Tibial nerve (tissue), 4 donors: ENCODE measurements around the gene DNM1. TPM values are rescaled to one million over a fixed set of nuclear protein-coding genes. Genes with fewer than 3 reads are reported as not detected.

Experiments
- DNase-seq, 2 donors: peaks; one replicate each; pipeline ENCODE4 v3.0.0-alpha.2; 2019; ENCODE audit warnings: low spot score in 2 of 2
- H3K27ac ChIP-seq, 4 donors: fragments of 200-600 bp; sonication (generic) in 3 of 4; one replicate each; pipeline ENCODE4 v1.5.1; 2017 to 2019; ENCODE audit warnings: mild to moderate bottlenecking in 1 of 4
- H3K27me3 ChIP-seq, 2 donors: fragments of 200-600 bp; sonication (generic) in 1 of 2; one replicate each; pipeline versions ENCODE4 v1.5.1 to v1.6.0; 2017 to 2019
- H3K36me3 ChIP-seq, 3 donors: fragments of 200-600 bp; sonication (generic); one replicate each; pipeline ENCODE4 v1.5.1; 2018 to 2019
- H3K4me1 ChIP-seq, 4 donors: fragments of 200-600 bp; sonication (generic) in 3 of 4; one replicate each; pipeline ENCODE4 v1.5.1; 2017 to 2019
- H3K4me3 ChIP-seq, 4 donors: fragments of 200-600 bp; sonication (generic) in 3 of 4; one replicate each; pipeline ENCODE4 v1.5.1; 2017 to 2019; ENCODE audit warnings: mild to moderate bottlenecking in 1 of 4, moderate library complexity in 1 of 4
- H3K9me3 ChIP-seq, 4 donors: fragments of 200-600 bp; sonication (generic) in 3 of 4; one replicate each; pipeline ENCODE4 v1.5.1; 2017 to 2019
- EP300 ChIP-seq, 2 donors: sonication (generic); formaldehyde crosslinking; IDR thresholded peaks; one replicate each; pipeline ENCODE4 v1.6.1; 2017; ENCODE audit warnings: antibody characterized with exemption in 2 of 2, mild to moderate bottlenecking in 1 of 2
- POLR2A ChIP-seq, 2 donors: fragments of 450-650 bp; IDR thresholded peaks; one replicate each; pipeline ENCODE4 v1.6.1; 2017; ENCODE audit warnings: antibody characterized with exemption in 2 of 2, mild to moderate bottlenecking in 2 of 2, moderate library complexity in 2 of 2
- WGBS, 2 donors: methylation state at CpG; one replicate each; pipeline ENCODE4 v1.1.5; 2018; 5-methylcytosine and 5-hydroxymethylcytosine counted together
- total RNA-seq, 4 donors: library from RNA; depleted of rRNA; stranded (reverse); fragments of >200 nt; gene quantifications; one replicate each; pipeline ENCODE4 v1.1.0, GENCODE V29; 2016
- TF ChIP-seq, protein P1 (sequence below), 5 experiments: fragments of 200-600 bp in 3 of 5; fragments of 450-650 bp in 2 of 5; sonication (generic) in 3 of 5; IDR thresholded peaks; one replicate each; pipeline ENCODE4 v1.5.1; 2016 to 2019; ENCODE audit warnings: antibody characterized with exemption in 5 of 5, mild to moderate bottlenecking in 3 of 5, moderate library complexity in 2 of 5

Gene DNM1
- total RNA-seq, 4 donors from 2014 or later, result 19.9 to 50.4 (median 41.4) TPM

DNA sequence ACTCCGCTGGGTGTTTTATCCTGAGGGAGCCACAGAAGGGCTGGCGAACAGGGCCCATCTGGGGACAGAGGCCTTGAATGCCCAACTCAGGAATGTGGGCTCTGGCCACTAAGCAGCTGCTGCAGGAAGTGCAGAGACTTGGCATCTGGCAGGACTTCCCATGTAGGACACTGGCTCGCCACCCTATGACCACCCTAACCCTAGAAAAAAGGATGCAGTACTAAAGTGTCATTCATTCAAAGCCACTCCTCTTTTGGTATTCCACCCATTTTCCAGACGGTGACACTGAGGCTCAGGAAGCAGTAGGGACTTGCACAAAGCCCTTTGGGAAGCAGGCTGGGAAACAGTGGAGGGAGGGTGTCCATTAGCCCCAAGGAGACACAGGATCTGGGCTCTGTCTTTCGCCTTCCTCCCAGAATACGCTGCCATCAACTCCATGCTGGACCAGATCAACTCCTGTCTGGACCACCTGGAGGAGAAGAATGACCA lies 40.1 kb upstream of the DNM1 start:
- 89 to 94% methylated on average over 6 of the region's 6 CpGs for WGBS, 2 donors
- Histone ChIP-seq H3K27ac (no peak overlapping the region), H3K36me3 (peaks cover 2 to 62% (median 19%) of the 10 kb centered on the region in 3 donors), H3K27me3 (no peaks in the 10 kb centered on the region), H3K4me1 (peaks cover 0 to 28% (median 5%) of the 10 kb centered on the region in 4 donors), H3K4me3 (no peak overlapping the region), H3K9me3 (no peaks in the 10 kb centered on the region)
- TF ChIP-seq POLR2A (IDR thresholded peaks at IDR 0.05) (no peak), EP300 (IDR thresholded peaks at IDR 0.05) (no peak)
- TF ChIP-seq, protein P1, sequence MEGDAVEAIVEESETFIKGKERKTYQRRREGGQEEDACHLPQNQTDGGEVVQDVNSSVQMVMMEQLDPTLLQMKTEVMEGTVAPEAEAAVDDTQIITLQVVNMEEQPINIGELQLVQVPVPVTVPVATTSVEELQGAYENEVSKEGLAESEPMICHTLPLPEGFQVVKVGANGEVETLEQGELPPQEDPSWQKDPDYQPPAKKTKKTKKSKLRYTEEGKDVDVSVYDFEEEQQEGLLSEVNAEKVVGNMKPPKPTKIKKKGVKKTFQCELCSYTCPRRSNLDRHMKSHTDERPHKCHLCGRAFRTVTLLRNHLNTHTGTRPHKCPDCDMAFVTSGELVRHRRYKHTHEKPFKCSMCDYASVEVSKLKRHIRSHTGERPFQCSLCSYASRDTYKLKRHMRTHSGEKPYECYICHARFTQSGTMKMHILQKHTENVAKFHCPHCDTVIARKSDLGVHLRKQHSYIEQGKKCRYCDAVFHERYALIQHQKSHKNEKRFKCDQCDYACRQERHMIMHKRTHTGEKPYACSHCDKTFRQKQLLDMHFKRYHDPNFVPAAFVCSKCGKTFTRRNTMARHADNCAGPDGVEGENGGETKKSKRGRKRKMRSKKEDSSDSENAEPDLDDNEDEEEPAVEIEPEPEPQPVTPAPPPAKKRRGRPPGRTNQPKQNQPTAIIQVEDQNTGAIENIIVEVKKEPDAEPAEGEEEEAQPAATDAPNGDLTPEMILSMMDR (IDR thresholded peaks at IDR 0.05), result no peak
- DNase-seq, result no peak

DNA sequence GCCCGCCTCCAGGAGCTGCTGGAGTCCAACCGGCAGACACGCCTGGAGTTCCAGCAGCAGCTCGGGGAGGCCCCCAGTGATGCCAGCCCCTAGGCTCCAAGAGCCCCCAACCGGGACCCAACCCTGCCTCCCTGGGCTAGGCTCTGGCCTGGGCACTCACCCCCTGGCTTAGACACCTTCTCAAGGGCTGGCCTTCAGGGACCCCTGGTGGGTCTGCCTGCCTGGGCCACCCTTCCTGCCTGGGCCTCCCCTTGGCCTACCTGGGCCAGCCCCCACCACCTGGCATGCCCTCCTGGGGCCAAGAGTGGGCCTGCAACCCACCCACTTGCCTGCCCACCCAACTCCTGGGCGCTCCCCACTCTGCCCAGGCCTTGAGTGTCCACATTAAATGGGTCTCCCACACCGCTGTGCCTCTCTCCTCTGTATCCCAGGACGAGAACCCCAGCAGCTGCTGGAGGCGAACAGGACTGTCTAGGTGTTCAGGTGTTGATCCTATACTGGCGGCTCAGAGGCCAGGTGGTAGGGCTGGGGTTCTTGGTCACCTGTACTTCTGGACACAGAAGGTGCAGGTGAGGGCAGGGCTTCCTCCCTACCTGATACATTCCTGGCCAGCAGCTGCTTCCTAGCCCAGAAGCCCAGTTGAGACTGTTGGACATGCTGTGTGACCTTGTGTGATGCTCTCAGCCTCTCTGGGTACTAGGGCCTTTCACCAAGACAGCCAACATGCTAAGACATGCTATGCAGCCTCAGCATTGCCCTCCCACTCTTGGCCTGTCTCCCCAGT lies 39.5 kb upstream of the DNM1 start:
- Histone ChIP-seq H3K4me3 (no peak overlapping the region), H3K27me3 (no peaks in the 10 kb centered on the region), H3K9me3 (no peaks in the 10 kb centered on the region), H3K4me1 (peaks cover 0 to 28% (median 5%) of the 10 kb centered on the region in 4 donors), H3K36me3 (peaks cover 2 to 69% (median 19%) of the 10 kb centered on the region in 3 donors), H3K27ac (no peak overlapping the region)
- WGBS, 2 donors, result 91 to 92% methylated on average over 8 to 10 of the region's 10 CpGs
- TF ChIP-seq EP300 (IDR thresholded peaks at IDR 0.05) (no peak), POLR2A (IDR thresholded peaks at IDR 0.05) (no peak)
- TF ChIP-seq, protein P1 (IDR thresholded peaks at IDR 0.05), result no peak
- no peak for DNase-seq

DNA sequence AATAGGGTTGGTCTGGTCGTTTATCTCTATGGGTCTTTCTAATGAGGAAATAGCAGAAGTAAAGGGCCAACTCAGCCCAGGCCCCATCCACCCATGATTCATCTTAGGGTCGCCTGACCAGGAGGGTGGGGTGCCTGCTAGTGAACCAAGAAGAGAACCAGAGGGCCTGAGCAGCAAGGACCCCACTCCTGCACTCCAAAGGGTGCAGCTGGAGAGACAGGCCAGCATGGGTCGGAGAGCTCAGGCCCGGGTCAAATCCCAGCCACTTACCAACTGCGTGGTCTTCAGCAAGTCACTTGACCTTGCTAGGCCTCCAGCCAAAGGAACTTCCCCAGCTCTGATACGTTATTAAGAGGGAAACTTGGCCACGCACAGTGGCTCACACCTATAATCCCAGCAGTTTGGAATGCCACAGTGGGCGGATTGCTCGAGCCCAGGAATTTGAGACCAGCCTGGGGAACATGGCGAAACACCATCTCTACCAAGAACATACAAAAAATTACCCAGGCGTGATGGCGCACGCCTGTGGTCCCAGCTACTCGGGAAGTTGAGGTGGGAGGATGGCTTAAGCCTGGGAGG lies 38.8 kb upstream of the DNM1 start:
- H3K36me3 ChIP-seq, result peaks cover 2 to 75% (median 19%) of the 10 kb centered on the region in 3 donors
- no peak overlapping the region for H3K27ac ChIP-seq
- H3K9me3 ChIP-seq, result no peaks in the 10 kb centered on the region
- peaks cover 0 to 23% (median 4%) of the 10 kb centered on the region in 4 donors for H3K4me1 ChIP-seq
- DNase-seq, result no peak
- TF ChIP-seq EP300 (IDR thresholded peaks at IDR 0.05) (no peak), POLR2A (IDR thresholded peaks at IDR 0.05) (no peak)
- TF ChIP-seq, protein P1 (IDR thresholded peaks at IDR 0.05), result no peak
- no peak overlapping the region for H3K4me3 ChIP-seq
- 63 to 66% methylated on average over 14 of the region's 14 CpGs for WGBS, 2 donors
- no peaks in the 10 kb centered on the region for H3K27me3 ChIP-seq

DNA sequence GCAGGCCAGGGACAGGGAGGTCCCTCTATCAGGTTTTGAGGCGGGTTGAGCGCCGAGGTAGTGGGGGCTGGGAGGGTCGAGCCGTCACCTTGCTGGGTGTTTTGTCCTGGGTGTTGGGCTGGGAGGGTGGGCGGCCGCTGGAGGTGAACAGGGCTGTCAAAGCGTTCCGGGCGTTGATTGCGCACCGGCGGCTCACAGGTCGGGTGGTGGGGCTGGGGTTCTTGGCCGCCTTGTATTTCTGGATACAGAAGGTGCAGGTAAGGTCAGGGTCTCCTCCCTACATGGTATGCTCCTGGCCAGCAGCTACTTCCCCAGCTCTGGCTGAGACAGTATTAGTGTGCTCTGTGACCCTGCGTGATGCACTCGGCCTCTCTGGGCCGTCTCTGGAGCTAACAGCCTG lies 37.0 kb upstream of the DNM1 start:
- no peak overlapping the region for H3K4me3 ChIP-seq
- peaks cover 0 to 10% (median 0%) of the 10 kb centered on the region in 4 donors for H3K4me1 ChIP-seq
- H3K9me3 ChIP-seq, result no peaks in the 10 kb centered on the region
- no peak overlapping the region for H3K27ac ChIP-seq
- peaks cover 2 to 93% (median 25%) of the 10 kb centered on the region in 3 donors for H3K36me3 ChIP-seq
- no peak for DNase-seq
- no peak for TF ChIP-seq POLR2A (IDR thresholded peaks at IDR 0.05)
- TF ChIP-seq, protein P1 (IDR thresholded peaks at IDR 0.05), result no peak
- WGBS, 2 donors, result 93 to 94% methylated on average over 15 to 17 of the region's 18 CpGs
- H3K27me3 ChIP-seq, result no peaks in the 10 kb centered on the region

DNA sequence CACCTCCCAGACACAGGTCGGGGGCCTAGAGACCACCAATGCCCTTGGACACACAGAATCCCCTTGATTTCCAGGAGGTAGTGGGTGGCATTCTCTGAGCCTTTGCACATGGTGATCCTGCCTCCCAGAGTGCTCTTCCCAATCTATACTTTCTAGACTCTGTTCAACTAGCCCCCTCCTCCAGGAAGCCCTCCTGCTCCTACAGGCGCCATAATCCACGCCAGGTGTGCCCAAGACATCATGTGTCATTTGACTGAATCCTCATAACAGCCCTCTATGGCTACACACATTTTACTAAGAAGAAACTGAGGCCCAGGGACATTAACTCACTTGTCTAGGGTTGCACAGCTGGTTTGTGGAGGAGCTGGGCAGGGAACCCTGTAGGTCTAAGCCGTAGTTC lies 36.0 kb upstream of the DNM1 start:
- peaks cover 0 to 2% (median 0%) of the 10 kb centered on the region in 4 donors for H3K4me1 ChIP-seq
- 90 to 98% methylated on average over 3 to 4 of the region's 4 CpGs for WGBS, 2 donors
- TF ChIP-seq EP300 (IDR thresholded peaks at IDR 0.05) (no peak), POLR2A (IDR thresholded peaks at IDR 0.05) (no peak)
- TF ChIP-seq, protein P1 (IDR thresholded peaks at IDR 0.05), result no peak
- no peak overlapping the region for H3K27ac ChIP-seq
- no peaks in the 10 kb centered on the region for H3K27me3 ChIP-seq
- no peak overlapping the region for H3K4me3 ChIP-seq
- DNase-seq, result no peak
- peaks cover 2 to 100% (median 25%) of the 10 kb centered on the region in 3 donors for H3K36me3 ChIP-seq
- no peaks in the 10 kb centered on the region for H3K9me3 ChIP-seq
